H1 (cell line): ENCODE data around the gene RAET1G. TPM values are rescaled to one million over a fixed set of nuclear protein-coding genes. Genes with fewer than 3 reads are reported as not detected.

Experiments
- CTCF ChIA-PET: fragments of 300-600 bp; sonication (Branson Sonifier 250); formaldehyde crosslinking; loops from one replicate; lab custom pipeline; 2021; ENCODE audit not compliant: partially characterized antibody; lab: Charles Lee
- POLR2A ChIA-PET: fragments of 300-600 bp; sonication (Branson Sonifier 250); formaldehyde crosslinking; loops from one replicate; lab custom pipeline; 2021; ENCODE audit warnings: inconsistent platforms; ENCODE audit not compliant: partially characterized antibody; lab: Charles Lee
- DNase-seq, 2 experiments: peaks; one replicate each; pipeline versions ENCODE4 v3.0.0 to v3.0.0-alpha.2; 2010 to 2022; ENCODE audit warnings: low spot score in 2 of 2, low read depth in 1 of 2, mixed read lengths in 1 of 2
- FAIRE-seq: peaks from 2 replicates; lab custom pipeline; 2011; peaks lifted over from hg19 to GRCh38; lab: Jason Lieb, UNC
- H2AFZ ChIP-seq: 2 replicates; pipeline ENCODE4 v1.8.1; 2012; ENCODE audit warnings: low read length, inconsistent platforms
- H2AK5ac ChIP-seq: 2 replicates; pipeline ENCODE4 v1.6.1; 2013; ENCODE audit warnings: low read depth, low read length
- H2BK120ac ChIP-seq: replicated peaks from 2 replicates; pipeline ENCODE3; 2013; ENCODE audit warnings: low read depth, low read length, inconsistent platforms
- H2BK12ac ChIP-seq: 2 replicates; pipeline ENCODE4 v1.6.1; 2013; ENCODE audit warnings: low read depth, low read length
- H2BK15ac ChIP-seq: 2 replicates; pipeline ENCODE4 v1.6.1; 2013; ENCODE audit warnings: low read length
- H2BK20ac ChIP-seq: 2 replicates; pipeline ENCODE4 v1.6.1; 2013; ENCODE audit warnings: low read length
- H2BK5ac ChIP-seq: 2 replicates; pipeline ENCODE4 v1.6.1; 2013; ENCODE audit warnings: low read depth, low read length
- H3K14ac ChIP-seq: 2 replicates; pipeline ENCODE4 v1.6.1; 2013; ENCODE audit warnings: inconsistent platforms; ENCODE audit not compliant: insufficient read length
- H3K18ac ChIP-seq: 2 replicates; pipeline ENCODE4 v1.6.1; 2013; ENCODE audit warnings: low read length; ENCODE audit errors: extremely low read depth
- H3K23ac ChIP-seq: 2 replicates; pipeline ENCODE4 v1.6.1; 2013; ENCODE audit warnings: inconsistent platforms; ENCODE audit not compliant: insufficient read length
- H3K23me2 ChIP-seq: 2 replicates; pipeline ENCODE4 v1.6.1; 2013; ENCODE audit warnings: low read depth, low read length
- H3K27ac ChIP-seq: 2 replicates; pipeline ENCODE4 v1.6.1; 2011; ENCODE audit warnings: low read depth, low read length, inconsistent platforms
- H3K27me3 ChIP-seq, 4 experiments: replicated peaks in 1 of 4; 1 replicate in 1 of 4; 2 replicates in 3 of 4; pipeline versions ENCODE4 v1.6.1 to v1.8.1; 2011 to 2013; ENCODE audit warnings: low read length in 3 of 4, mild to moderate bottlenecking in 3 of 4, inconsistent platforms in 2 of 4, mixed read lengths in 2 of 4, moderate library complexity in 1 of 4; ENCODE audit not compliant: control insufficient read depth in 3 of 4, insufficient read depth in 3 of 4; ENCODE audit errors: extremely low read depth in 1 of 4
- H3K36me3 ChIP-seq, 4 experiments: 2 replicates each; pipeline versions ENCODE4 v1.6.1 to v1.8.1; 2011 to 2013; ENCODE audit warnings: mild to moderate bottlenecking in 4 of 4, low read length in 3 of 4, moderate library complexity in 2 of 4, control low read depth in 1 of 4, inconsistent platforms in 1 of 4; ENCODE audit not compliant: insufficient read depth in 4 of 4, control insufficient read depth in 2 of 4
- H3K4ac ChIP-seq: replicated peaks from 2 replicates; pipeline ENCODE3; 2013; ENCODE audit warnings: low read length, low read depth, mixed read lengths, inconsistent platforms; ENCODE audit not compliant: insufficient read length
- H3K4me1 ChIP-seq, 4 experiments: replicated peaks in 1 of 4; 1 replicate in 1 of 4; 2 replicates in 3 of 4; pipeline versions ENCODE4 v1.6.1 to v1.8.1; 2011 to 2013; ENCODE audit warnings: low read length in 3 of 4, inconsistent platforms in 2 of 4, mixed read lengths in 1 of 4; ENCODE audit not compliant: insufficient read depth in 4 of 4, control insufficient read depth in 3 of 4
- H3K4me2 ChIP-seq, 2 experiments: 2 replicates each; pipeline versions ENCODE4 v1.6.1 to v1.8.1; 2011 to 2013; ENCODE audit warnings: low read depth in 2 of 2, low read length in 2 of 2, control low read depth in 1 of 2, inconsistent platforms in 1 of 2, mild to moderate bottlenecking in 1 of 2; ENCODE audit not compliant: insufficient read depth in 1 of 2
- H3K4me3 ChIP-seq, 4 experiments: fragments of 200-600, 300-600 bp in 1 of 4; sonication (generic), shearing (Covaris generic), sonication (Bioruptor Twin) in 1 of 4; 2 replicates each; pipeline versions ENCODE4 v1.5.1 to v1.8.1; 2011 to 2016; ENCODE audit warnings: low read length in 4 of 4, low read depth in 3 of 4, control low read depth in 2 of 4, inconsistent platforms in 2 of 4, mild to moderate bottlenecking in 2 of 4, mixed read lengths in 1 of 4, moderate library complexity in 1 of 4; ENCODE audit not compliant: insufficient read depth in 2 of 4; ENCODE audit errors: extremely low read depth in 1 of 4
- H3K56ac ChIP-seq: replicated peaks from 2 replicates; pipeline ENCODE3; 2013; ENCODE audit warnings: low read depth, mild to moderate bottlenecking, mixed read lengths, low read length, inconsistent platforms; ENCODE audit not compliant: insufficient read length
- H3K79me1 ChIP-seq: 2 replicates; pipeline ENCODE4 v1.6.1; 2013; ENCODE audit warnings: low read depth, low read length, control low read depth
- H3K79me2 ChIP-seq, 2 experiments: 2 replicates each; pipeline versions ENCODE4 v1.6.1 to v1.8.1; 2012 to 2013; ENCODE audit warnings: low read length in 2 of 2, mild to moderate bottlenecking in 2 of 2, inconsistent platforms in 1 of 2; ENCODE audit not compliant: insufficient read depth in 2 of 2, control insufficient read depth in 1 of 2
- H3K9ac ChIP-seq, 4 experiments: replicated peaks in 1 of 4; 1 replicate in 1 of 4; 2 replicates in 3 of 4; pipeline versions ENCODE4 v1.6.1 to v1.8.1; 2011 to 2013; ENCODE audit warnings: low read depth in 3 of 4, low read length in 3 of 4, control low read depth in 2 of 4, mild to moderate bottlenecking in 2 of 4, moderate library complexity in 2 of 4, inconsistent platforms in 1 of 4; ENCODE audit errors: extremely low read depth in 1 of 4
- H3K9me3 ChIP-seq, 2 experiments: 2 replicates each; pipeline versions ENCODE4 v1.6.1 to v1.8.1; 2012 to 2013; ENCODE audit warnings: mild to moderate bottlenecking in 2 of 2, moderate library complexity in 2 of 2, control low read depth in 1 of 2, inconsistent platforms in 1 of 2, low read depth in 1 of 2, low read length in 1 of 2, mixed read lengths in 1 of 2; ENCODE audit not compliant: insufficient read depth in 2 of 2
- H4K20me1 ChIP-seq, 2 experiments: replicated peaks in 1 of 2; 2 replicates each; pipeline versions ENCODE3 to v1.8.1; 2011 to 2013; ENCODE audit warnings: inconsistent platforms in 2 of 2, low read length in 2 of 2, mild to moderate bottlenecking in 1 of 2; ENCODE audit not compliant: insufficient read depth in 2 of 2, control insufficient read depth in 1 of 2
- H4K5ac ChIP-seq: 2 replicates; pipeline ENCODE4 v1.6.1; 2013; ENCODE audit warnings: low read length, low read depth, mixed read lengths, inconsistent platforms; ENCODE audit not compliant: insufficient read length
- H4K8ac ChIP-seq: 2 replicates; pipeline ENCODE4 v1.8.0; 2013; ENCODE audit warnings: mild to moderate bottlenecking, moderate library complexity, low read length, inconsistent platforms; ENCODE audit not compliant: insufficient read depth; ENCODE audit errors: extremely low read depth
- H4K91ac ChIP-seq: replicated peaks from 2 replicates; pipeline ENCODE3; 2013; ENCODE audit warnings: low read length, mixed read lengths, inconsistent platforms; ENCODE audit not compliant: insufficient read length
- CREB1 ChIP-seq: IDR thresholded peaks from 2 replicates; pipeline ENCODE4 v1.6.1; 2012; ENCODE audit warnings: inconsistent platforms
- EZH2 ChIP-seq: fragments of 200-600 bp; sonication (generic); IDR thresholded peaks from 2 replicates; pipeline ENCODE4 v1.7.1; 2012; ENCODE audit warnings: low read depth, mild to moderate bottlenecking, moderate library complexity, low read length, inconsistent platforms; ENCODE audit not compliant: severe bottlenecking
- HDAC6 ChIP-seq: IDR thresholded peaks from one replicate; pipeline ENCODE4 v1.7.1; 2012; ENCODE audit warnings: low read depth, mild to moderate bottlenecking, inconsistent platforms, low read length, moderate library complexity
- KDM1A ChIP-seq: fragments of 200-600, 300-600 bp; sonication (generic); IDR thresholded peaks from 2 replicates; pipeline ENCODE4 v1.7.1; 2016; ENCODE audit warnings: mild to moderate bottlenecking, low read length, borderline replicate concordance
- MAX ChIP-seq: IDR thresholded peaks from 2 replicates; pipeline ENCODE4 v1.6.1; 2012; ENCODE audit warnings: inconsistent platforms
- PHF8 ChIP-seq: fragments of 200-600 bp; sonication (generic); conservative IDR thresholded peaks from 2 replicates; pipeline ENCODE4 v1.7.1; 2012; ENCODE audit warnings: low read depth, mild to moderate bottlenecking, inconsistent platforms, low read length, moderate library complexity
- RNF2 ChIP-seq: fragments of 200-900, 300-1000 bp; sonication (generic); IDR thresholded peaks from 2 replicates; pipeline ENCODE4 v1.7.1; 2016; ENCODE audit warnings: borderline replicate concordance, low read depth, mild to moderate bottlenecking, antibody characterized with exemption, low read length; ENCODE audit not compliant: poor library complexity, severe bottlenecking; ENCODE audit errors: missing control alignments
- SIN3A ChIP-seq, 2 experiments: IDR thresholded peaks in 1 of 2; conservative IDR thresholded peaks in 1 of 2; 2 replicates each; pipeline ENCODE4 v1.6.1; 2011 to 2012; ENCODE audit warnings: low read length in 2 of 2, improper control_type of control experiment in 1 of 2, low read depth in 1 of 2, mild to moderate bottlenecking in 1 of 2
- SP1 ChIP-seq: IDR thresholded peaks from 2 replicates; pipeline ENCODE4 v1.6.1; 2011; ENCODE audit warnings: low read depth, low read length
- TAF7 ChIP-seq: optimal IDR thresholded peaks from 2 replicates; pipeline ENCODE3; 2011; ENCODE audit warnings: low read depth, mild to moderate bottlenecking, inconsistent platforms, low read length, moderate library complexity, borderline replicate concordance
- WGBS, 2 experiments: shearing (Covaris generic) in 1 of 2; methylation state at CpG; one replicate each; pipeline versions ENCODE4 v1.1.6 to v1.1.7; 2013 to 2015; ENCODE audit warnings: low lambda C conversion rate in 2 of 2, mixed read lengths in 2 of 2, inconsistent platforms in 1 of 2, low coverage in 1 of 2, missing lambda C conversion rate in 1 of 2; ENCODE audit not compliant: insufficient replicate concordance in 2 of 2, insufficient coverage in 1 of 2, insufficient read length in 1 of 2; ENCODE audit errors: extremely low coverage in 1 of 2, missing lambda C conversion rate in 1 of 2; 5-methylcytosine and 5-hydroxymethylcytosine counted together
- polyA plus RNA-seq, 7 experiments: library from polyadenylated mRNA; depleted of rRNA in 3 of 7; stranded (reverse) in 5 of 7; unstranded in 2 of 7; fragments of >200 nt in 5 of 7; fragments of 200-250 nt in 2 of 7; gene quantifications; 1 replicate in 5 of 7; 2 replicates in 1 of 7; 4 replicates in 1 of 7; pipeline versions ENCODE4 v1.2.1 to v1.2.3, GENCODE V29; 2011 to 2013; ENCODE audit warnings: missing spikeins in 2 of 7, mixed read lengths in 2 of 7
- total RNA-seq: library from RNA; stranded (reverse); fragmentation: NEBNext Ultra II Directional; extraction: Animal tissue kit (Norgen Biotek cat#: 25700); gene quantifications from 2 replicates; pipeline ENCODE4 v1.2.1, GENCODE V29; 2021

RAET1G gene
- total and polyA plus RNA-seq, 2 of the 8 experiments (the other 6 are each of a cell fraction or from before 2014, with no cell fraction given) = 0.08 TPM; not detected in 1

- DNase-seq (no peak), FAIRE-seq (no peak)
- Histone ChIP-seq H3K23me2 (peaks cover 13% of the 10 kb centered on the region; the same call in 1 of the 2 replicates), H2BK12ac (peak overlapping the region; percentile 77; the same call in 1 of the 2 replicates), H3K56ac (no peak overlapping the region), H4K5ac (no peak overlapping the region), H3K23ac (no peak overlapping the region), H3K4me2 (no peak overlapping the region; a peak in 1 of 4 replicates), H4K91ac (no peak overlapping the region), H3K9me3 (no peaks in the 10 kb centered on the region), H3K14ac (no peak overlapping the region), H3K4ac (no peak overlapping the region), H2AK5ac (peak overlapping the region; percentile 56; the same call in 1 of the 2 replicates), H3K79me1 (no peaks in the 10 kb centered on the region), H3K27me3 (peaks cover 66 to 89% (median 84%) of the 10 kb centered on the region in 4 experiments), H3K4me1 (peaks cover 0 to 6% (median 3%) of the 10 kb centered on the region in 4 experiments; a peak in 5 of 7 replicates), H2AFZ (no peak overlapping the region), H4K8ac (no peak overlapping the region), H2BK15ac (no peak overlapping the region; the same call in 1 of the 2 replicates), H4K20me1 (peaks cover 6 to 9% of the 10 kb centered on the region in 2 experiments), H3K4me3 (no peak overlapping the region), H2BK5ac (no peak overlapping the region), H3K79me2 (no peaks in the 10 kb centered on the region), H3K18ac (no peak overlapping the region), H3K36me3 (peaks cover 0 to 4% (median 0%) of the 10 kb centered on the region in 4 experiments; a peak in 1 of 8 replicates), H3K27ac (no peak overlapping the region), H2BK120ac (no peak overlapping the region), H3K9ac (no peak overlapping the region), H2BK20ac (no peak overlapping the region)
- CTCF ChIA-PET = interaction anchor here (0.6 to 1.9 kb wide), 6 partner anchors 11 to 77 kb away, joined by 3 to 10 read pairs (median 4); no protein-coding TSS in a partner anchor
- WGBS, 2 experiments = 25% methylated on average over 6 of the region's 6 CpGs; no CpG with 5 or more reads in 1 of the 2 experiments
- POLR2A ChIA-PET = interaction anchor here (1.5 kb wide), 1 partner anchor 50 kb away, joined by 4 read pairs; no protein-coding TSS in a partner anchor
- TF ChIP-seq EZH2 = no peak
- no peak for TF ChIP-seq MAX
- TF ChIP-seq SIN3A (conservative IDR thresholded peaks at IDR 0.05 in 1 of 2, IDR thresholded peaks at IDR 0.05 in 1 of 2; ENCODE audit: low read depth in 1 of 2, low read length in 2 of 2) = no peak
- no peak for TF ChIP-seq PHF8
- TF ChIP-seq HDAC6 = no peak
- TF ChIP-seq CREB1 = no peak
- TF ChIP-seq TAF7 = no peak
- peak; percentile 75 for TF ChIP-seq RNF2
- no peak for TF ChIP-seq SP1
- TF ChIP-seq KDM1A = no peak
Measured at GRCh38 chr6:149939909-149940671, 17.2 kb upstream of the RAET1G start.
